ENCODE data around the gene GPR84. TPM values are rescaled to one million over a fixed set of nuclear protein-coding genes. Genes with fewer than 3 reads are reported as not detected.
A peak's percentile ranks its signal among the peaks of the same experiment; 100 is the strongest.

Gene GPR84
- total RNA-seq, 1 experiment from 2014 or later, result not detected

- no peaks in the 10 kb centered on the region for H3K27me3 ChIP-seq (ENCODE audit: insufficient read depth, low read depth)
- no peak overlapping the region for H3K4me2 ChIP-seq
- no peak for DNase-seq
- no peak overlapping the region for H2AFZ ChIP-seq
- no TSS peak for BruUV-seq (replicated peaks)
- H3K27ac ChIP-seq, result no peak overlapping the region
- H3K9me3 ChIP-seq (ENCODE audit: insufficient read depth, low read depth), result no peaks in the 10 kb centered on the region
- no peaks in the 10 kb centered on the region for H3K9me2 ChIP-seq (ENCODE audit: insufficient read depth)
- H3K79me2 ChIP-seq (ENCODE audit: low read depth), result no peaks in the 10 kb centered on the region
- peaks cover 21% of the 10 kb centered on the region; the same call in 1 of the 2 replicates for H3F3A ChIP-seq (ENCODE audit: insufficient read depth, low read depth)
- ChIA-PET CTCF (interaction anchor here (0.6 kb wide), 1 partner anchor 602 kb away, joined by 6 read pairs; no protein-coding TSS in a partner anchor), POLR2A (ENCODE audit: unreplicated experiment) (no interaction called here)
- TF ChIP-seq, protein P1, sequence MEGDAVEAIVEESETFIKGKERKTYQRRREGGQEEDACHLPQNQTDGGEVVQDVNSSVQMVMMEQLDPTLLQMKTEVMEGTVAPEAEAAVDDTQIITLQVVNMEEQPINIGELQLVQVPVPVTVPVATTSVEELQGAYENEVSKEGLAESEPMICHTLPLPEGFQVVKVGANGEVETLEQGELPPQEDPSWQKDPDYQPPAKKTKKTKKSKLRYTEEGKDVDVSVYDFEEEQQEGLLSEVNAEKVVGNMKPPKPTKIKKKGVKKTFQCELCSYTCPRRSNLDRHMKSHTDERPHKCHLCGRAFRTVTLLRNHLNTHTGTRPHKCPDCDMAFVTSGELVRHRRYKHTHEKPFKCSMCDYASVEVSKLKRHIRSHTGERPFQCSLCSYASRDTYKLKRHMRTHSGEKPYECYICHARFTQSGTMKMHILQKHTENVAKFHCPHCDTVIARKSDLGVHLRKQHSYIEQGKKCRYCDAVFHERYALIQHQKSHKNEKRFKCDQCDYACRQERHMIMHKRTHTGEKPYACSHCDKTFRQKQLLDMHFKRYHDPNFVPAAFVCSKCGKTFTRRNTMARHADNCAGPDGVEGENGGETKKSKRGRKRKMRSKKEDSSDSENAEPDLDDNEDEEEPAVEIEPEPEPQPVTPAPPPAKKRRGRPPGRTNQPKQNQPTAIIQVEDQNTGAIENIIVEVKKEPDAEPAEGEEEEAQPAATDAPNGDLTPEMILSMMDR (conservative IDR thresholded peaks at IDR 0.05), result no peak
- peaks cover 26% of the 10 kb centered on the region for H3K4me1 ChIP-seq (replicated peaks; ENCODE audit: insufficient read depth)
- no peaks in the 10 kb centered on the region for H3K36me3 ChIP-seq (ENCODE audit: low read depth)
- intact Hi-C loops (cut with micrococcal nuclease; ENCODE audit: unreplicated experiment), result loop anchor here (5.0 kb wide), 1 partner anchor 368 kb away; the partner anchor contains the start of gene HOXC8
- H3K4me3 ChIP-seq, result no peak overlapping the region
- H4K20me1 ChIP-seq (ENCODE audit: insufficient read depth), result no peaks in the 10 kb centered on the region
Measured at GRCh38 chr12:54375259-54375579, 10.9 kb upstream of the GPR84 start.

DNA sequence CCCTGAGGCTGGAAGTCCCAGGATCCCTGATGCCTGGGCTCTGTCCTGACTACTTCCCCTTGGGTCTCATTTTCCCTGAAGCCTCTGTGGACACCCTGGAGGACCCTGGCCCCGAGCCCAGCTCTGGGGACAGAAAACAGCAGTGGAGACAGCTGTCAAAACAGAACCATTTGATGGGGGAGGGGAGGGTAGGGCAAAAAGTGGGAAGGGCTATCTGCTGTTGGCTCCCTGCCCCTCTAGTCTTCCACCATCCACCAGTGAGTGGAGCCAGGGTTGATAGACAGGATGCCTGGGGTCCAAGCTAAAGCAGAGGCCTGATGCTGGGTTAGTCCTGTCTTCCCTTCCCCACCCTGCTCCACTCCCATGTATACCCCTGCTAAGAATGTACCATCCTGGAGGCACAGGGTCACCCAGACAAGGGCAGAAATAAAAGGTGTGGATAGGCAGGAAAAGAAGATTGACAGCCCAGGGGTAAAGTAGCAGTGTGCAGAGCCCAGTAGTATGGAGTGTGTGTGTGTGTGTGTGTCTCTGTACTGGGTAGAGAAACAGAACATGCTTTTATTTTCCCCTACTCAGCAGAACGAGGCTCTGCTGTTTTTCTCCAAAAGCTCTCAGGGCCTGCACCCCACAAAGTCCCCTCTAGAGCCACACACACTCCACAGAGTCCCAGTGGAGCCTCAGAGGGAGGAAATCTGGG, 10.4 kb upstream of the GPR84 start:
- CTCF ChIA-PET, result interaction anchor here (0.6 to 0.9 kb wide), 2 partner anchors 19 to 603 kb away, joined by 3 to 6 read pairs; no protein-coding TSS in a partner anchor
- no peaks in the 10 kb centered on the region for H3K9me2 ChIP-seq (ENCODE audit: insufficient read depth)
- intact Hi-C loops (cut with micrococcal nuclease; ENCODE audit: unreplicated experiment), result loop anchor here (5.0 kb wide), 1 partner anchor 367 kb away; the partner anchor contains the start of gene HOXC8
- TF ChIP-seq, protein P1 (conservative IDR thresholded peaks at IDR 0.05), result no peak
- TF ChIP-seq EZH2 (IDR thresholded peaks at IDR 0.05; ENCODE audit: low read depth), result no peak
- H3K4me1 ChIP-seq (replicated peaks; ENCODE audit: insufficient read depth), result peaks cover 26% of the 10 kb centered on the region
- H4K20me1 ChIP-seq (ENCODE audit: insufficient read depth), result no peaks in the 10 kb centered on the region
- peaks cover 21% of the 10 kb centered on the region; the same call in 1 of the 2 replicates for H3F3A ChIP-seq (ENCODE audit: insufficient read depth, low read depth)
- DNase-seq, result no peak
- no peaks in the 10 kb centered on the region for H3K36me3 ChIP-seq (ENCODE audit: low read depth)
- H3K4me2 ChIP-seq, result no peak overlapping the region
- no peaks in the 10 kb centered on the region for H3K27me3 ChIP-seq (ENCODE audit: insufficient read depth, low read depth)
- no peak overlapping the region for H2AFZ ChIP-seq
- H3K4me3 ChIP-seq, result no peak overlapping the region
- POLR2A ChIA-PET (ENCODE audit: unreplicated experiment), result no interaction called here
- no peaks in the 10 kb centered on the region for H3K9me3 ChIP-seq (ENCODE audit: insufficient read depth, low read depth)
- no peaks in the 10 kb centered on the region for H3K79me2 ChIP-seq (ENCODE audit: low read depth)
- H3K27ac ChIP-seq, result peak overlapping the region; percentile 14; the same call in 1 of the 2 replicates
- no TSS peak for BruUV-seq (replicated peaks)

GRCh38 chr12:54373649-54374561, 9.6 kb upstream of the GPR84 start:
- Histone ChIP-seq H2AFZ (no peak overlapping the region), H3K4me2 (peak overlapping the region; percentile 4; the same call in 1 of the 2 replicates), H3K36me3 (ENCODE audit: low read depth) (no peaks in the 10 kb centered on the region), H3K9me2 (ENCODE audit: insufficient read depth) (no peaks in the 10 kb centered on the region), H4K20me1 (ENCODE audit: insufficient read depth) (no peaks in the 10 kb centered on the region), H3F3A (ENCODE audit: insufficient read depth, low read depth) (peaks cover 22% of the 10 kb centered on the region; the same call in 1 of the 2 replicates), H3K79me2 (ENCODE audit: low read depth) (no peaks in the 10 kb centered on the region), H3K4me3 (no peak overlapping the region), H3K27me3 (ENCODE audit: insufficient read depth, low read depth) (no peaks in the 10 kb centered on the region), H3K4me1 (replicated peaks; ENCODE audit: insufficient read depth) (peaks cover 26% of the 10 kb centered on the region), H3K9me3 (ENCODE audit: insufficient read depth, low read depth) (no peaks in the 10 kb centered on the region), H3K27ac (peak overlapping the region; percentile 14; the same call in 1 of the 2 replicates)
- ChIA-PET POLR2A (ENCODE audit: unreplicated experiment) (no interaction called here), CTCF (interaction anchor here (0.8 to 0.9 kb wide), 2 partner anchors 20 to 49 kb away, joined by 3 to 6 read pairs; partner anchors contain the start of gene COPZ1)
- DNase-seq, result peak; percentile 14 to 48
- intact Hi-C loops (cut with micrococcal nuclease; ENCODE audit: unreplicated experiment), result no loop called here
- TF ChIP-seq, protein P1 (conservative IDR thresholded peaks at IDR 0.05), result no peak
- TF ChIP-seq EZH2 (IDR thresholded peaks at IDR 0.05; ENCODE audit: low read depth), result no peak
- BruUV-seq (replicated peaks), result no TSS peak

Measured in PC-9 (cell line).